HepG2 (cell line): ENCODE results near the gene STUM. TPM values are rescaled to one million over a fixed set of nuclear protein-coding genes. Genes with fewer than 3 reads are reported as not detected.

Experiments
- ATAC-seq: fragments of 200-7000 bp; cut with Tn5 transposase; 3 replicates; pipeline ENCODE4 v1.9.1; 2020; ENCODE audit warnings: mild to moderate bottlenecking, moderate library complexity
- BruUV-seq: library from RNA; stranded (reverse); fragments of 400-500 nt; replicated peaks from 2 replicates; lab custom pipeline; 2021; lab: Mats Ljungman, UMichigan
- CTCF ChIA-PET: fragments of 300-600 bp; formaldehyde crosslinking; extraction: SDS; loops from one replicate; lab custom pipeline; 2021; ENCODE audit warnings: low total read pairs, inconsistent platforms, low intra/inter-chr PET ratio; lab: Yijun Ruan, JAX
- POLR2A ChIA-PET: fragments of 350-600 bp; sonication (Branson Sonifier 250); formaldehyde crosslinking; loops from one replicate; lab custom pipeline; 2020; ENCODE audit warnings: antibody characterized with exemption, inconsistent platforms; lab: Yijun Ruan, JAX
- DNase-seq: peaks from one replicate; pipeline ENCODE4 v3.0.0-alpha.2; 2015; ENCODE audit warnings: low spot score
- FAIRE-seq: peaks from 3 replicates; lab custom pipeline; 2011; peaks lifted over from hg19 to GRCh38; lab: Jason Lieb, UNC
- H2AFZ ChIP-seq: one replicate; pipeline ENCODE4 v1.6.1; 2011; ENCODE audit warnings: low read length, inconsistent platforms
- H3K27ac ChIP-seq: fragments of 300-600 bp; 3 replicates; pipeline ENCODE4 v1.8.0; 2011; ENCODE audit warnings: mixed run types, mild to moderate bottlenecking, mixed read lengths, low read length, inconsistent platforms; ENCODE audit not compliant: insufficient read depth; ENCODE audit errors: extremely low read length
- H3K27me3 ChIP-seq, 2 experiments: fragments of 200-600 bp in 1 of 2; 2 replicates in 1 of 2; 3 replicates in 1 of 2; pipeline versions ENCODE4 v1.6.0 to v1.8.0; 2011; ENCODE audit warnings: low read length in 2 of 2, mild to moderate bottlenecking in 2 of 2, moderate library complexity in 2 of 2, inconsistent platforms in 1 of 2; ENCODE audit not compliant: insufficient read depth in 2 of 2, control insufficient read depth in 1 of 2
- H3K36me3 ChIP-seq, 2 experiments: fragments of 200-600 bp in 1 of 2; replicated peaks in 1 of 2; 2 replicates in 1 of 2; 3 replicates in 1 of 2; pipeline versions ENCODE4 v1.5.1 to v1.8.0; 2011; ENCODE audit warnings: low read length in 2 of 2, inconsistent platforms in 1 of 2; ENCODE audit not compliant: insufficient read depth in 2 of 2, control insufficient read depth in 1 of 2
- H3K4me1 ChIP-seq: 2 replicates; pipeline ENCODE4 v1.5.1; 2012; ENCODE audit warnings: low read length, inconsistent platforms; ENCODE audit not compliant: insufficient read depth
- H3K4me2 ChIP-seq: 2 replicates; pipeline ENCODE4 v1.6.0; 2011; ENCODE audit warnings: low read depth, low read length, inconsistent platforms
- H3K4me3 ChIP-seq, 3 experiments: fragments of 200-600 bp in 1 of 3; sonication (generic), shearing (Covaris generic) in 1 of 3; replicated peaks in 1 of 3; 2 replicates each; pipeline ENCODE4 v1.5.1; 2011 to 2016; ENCODE audit warnings: low read length in 3 of 3, inconsistent platforms in 2 of 3, low read depth in 2 of 3, mild to moderate bottlenecking in 2 of 3, control low read depth in 1 of 3, mixed read lengths in 1 of 3; ENCODE audit not compliant: insufficient read depth in 1 of 3
- H3K79me2 ChIP-seq: one replicate; pipeline ENCODE4 v1.6.1; 2011; ENCODE audit warnings: low read length, inconsistent platforms; ENCODE audit not compliant: insufficient read depth
- H3K9ac ChIP-seq: 2 replicates; pipeline ENCODE4 v1.6.0; 2011; ENCODE audit warnings: mild to moderate bottlenecking, low read depth, low read length, inconsistent platforms; ENCODE audit not compliant: insufficient read depth
- H3K9me3 ChIP-seq: 2 replicates; pipeline ENCODE4 v1.5.1; 2012; ENCODE audit warnings: mild to moderate bottlenecking, low read length
- H4K20me1 ChIP-seq: 2 replicates; pipeline ENCODE4 v1.6.0; 2011; ENCODE audit warnings: inconsistent platforms, mild to moderate bottlenecking, low read length, moderate library complexity; ENCODE audit not compliant: insufficient read depth
- FOXO1 ChIP-seq: sonication (generic); formaldehyde crosslinking; IDR thresholded peaks from 2 replicates; pipeline ENCODE4 v1.4.0; 2020; ENCODE audit warnings: missing genetic modification reagents
- HDAC6 ChIP-seq: fragments of 200-600 bp; sonication (generic); IDR thresholded peaks from 2 replicates; pipeline ENCODE4 v1.7.0; 2017; ENCODE audit warnings: mild to moderate bottlenecking, antibody characterized with exemption, low read length, low read depth
- NR2F2 ChIP-seq: IDR thresholded peaks from 2 replicates; pipeline ENCODE4 v1.6.1; 2012; ENCODE audit warnings: low read depth, inconsistent platforms, borderline replicate concordance
- PAWR ChIP-seq: sonication (generic); formaldehyde crosslinking; IDR thresholded peaks from 2 replicates; pipeline ENCODE4 v1.4.0; 2020; ENCODE audit warnings: missing genetic modification reagents, mild to moderate bottlenecking, borderline replicate concordance
- PCBP2 ChIP-seq: fragments of 200-400 bp; formaldehyde crosslinking; optimal IDR thresholded peaks from 2 replicates; pipeline ENCODE3; 2018; ENCODE audit warnings: low read length, low read depth; ENCODE audit not compliant: poor library complexity, severe bottlenecking
- RCOR2 ChIP-seq: IDR thresholded peaks from 2 replicates; pipeline ENCODE4 v1.6.1; 2016; ENCODE audit warnings: missing biosample characterization, missing genetic modification reagents
- ZNF234 ChIP-seq: sonication (generic); formaldehyde crosslinking; conservative IDR thresholded peaks from 2 replicates; pipeline ENCODE4 v1.5.1; 2020; ENCODE audit warnings: mild to moderate bottlenecking, missing genetic modification reagents
- ZNF292 ChIP-seq: sonication (generic); formaldehyde crosslinking; IDR thresholded peaks from 2 replicates; pipeline ENCODE4 v1.8.1; 2022; ENCODE audit warnings: mild to moderate bottlenecking, low read depth, missing genetic modification reagents, borderline replicate concordance
- ZNF367 ChIP-seq: sonication (generic); formaldehyde crosslinking; IDR thresholded peaks from 2 replicates; pipeline ENCODE4 v1.4.0; 2020; ENCODE audit warnings: missing genetic modification reagents, borderline replicate concordance
- ZNF616 ChIP-seq: sonication (generic); formaldehyde crosslinking; IDR thresholded peaks from 2 replicates; pipeline ENCODE4 v1.5.0; 2020; ENCODE audit warnings: low read depth, mild to moderate bottlenecking, missing genetic modification reagents
- ZNF747 ChIP-seq: sonication (generic); formaldehyde crosslinking; IDR thresholded peaks from 2 replicates; pipeline ENCODE4 v1.8.1; 2023; ENCODE audit warnings: missing genetic modification reagents, mild to moderate bottlenecking, borderline replicate concordance
- ZNF780A ChIP-seq: sonication (generic); formaldehyde crosslinking; IDR thresholded peaks from 2 replicates; pipeline ENCODE4 v1.8.0; 2022; ENCODE audit warnings: mild to moderate bottlenecking, missing genetic modification reagents, moderate library complexity
- ZNF792 ChIP-seq: IDR thresholded peaks from 2 replicates; pipeline ENCODE4 v1.6.1; 2016
- WGBS: methylation state at CpG from one replicate; pipeline ENCODE4 v1.1.6; 2017; ENCODE audit warnings: low lambda C conversion rate; 5-methylcytosine and 5-hydroxymethylcytosine counted together
- in situ Hi-C: cut with HindIII; loops from 2 replicates; pipeline ENCODE4 v1.10.0; 2017; ENCODE audit warnings: low pct_unique_long_range_greater_than_20kb; ENCODE audit not compliant: extremely low pct_ligation_motif_present
- intact Hi-C: fragments of 100-400 bp; cut with micrococcal nuclease; formaldehyde crosslinking; loops from one replicate; pipeline ENCODE4 v1.10.0; 2022; ENCODE audit not compliant: unreplicated experiment
- polyA plus RNA-seq, 8 experiments: library from polyadenylated mRNA; depleted of rRNA in 3 of 8; stranded (reverse) in 7 of 8; unstranded in 1 of 8; fragments of >200 nt; fragmentation: Illumina TruSeq in 4 of 8; extraction: Trizol in 4 of 8; gene quantifications; 2 replicates each; pipeline versions ENCODE4 v1.2.1 to v1.2.3, GENCODE V29; 2011 to 2016; ENCODE audit warnings: low read depth in 4 of 8, missing spikeins in 1 of 8, mixed read lengths in 1 of 8; ENCODE audit not compliant: insufficient read depth in 1 of 8
- total RNA-seq, 5 experiments: library from RNA; depleted of rRNA; stranded (reverse); fragments of >200 nt; fragmentation: Illumina TruSeq; extraction: Trizol; gene quantifications; 2 replicates each; pipeline ENCODE4 v1.2.3, GENCODE V29; 2016; ENCODE audit warnings: low read depth in 1 of 5
- TF ChIP-seq, protein P1 (sequence below): fragments of 450-650 bp; IDR thresholded peaks from 2 replicates; pipeline ENCODE4 v1.6.1; 2017
- TF ChIP-seq, protein P2 (sequence below): IDR thresholded peaks from 2 replicates; pipeline ENCODE4 v1.6.1; 2012; ENCODE audit warnings: inconsistent platforms
- TF ChIP-seq, protein P3 (sequence below): fragments of 450-650 bp; IDR thresholded peaks from 2 replicates; pipeline ENCODE4 v1.6.1; 2017; ENCODE audit warnings: mild to moderate bottlenecking
- TF ChIP-seq, protein P4 (sequence below): sonication (generic); formaldehyde crosslinking; IDR thresholded peaks from 2 replicates; pipeline ENCODE4 v1.5.0; 2020; ENCODE audit warnings: missing genetic modification reagents, mild to moderate bottlenecking, borderline replicate concordance
- TF ChIP-seq, protein P5 (sequence below): IDR thresholded peaks from 2 replicates; pipeline ENCODE4 v1.6.1; 2016; ENCODE audit warnings: low read depth, borderline replicate concordance

Gene STUM
- total and polyA plus RNA-seq, 2 of the 13 experiments (the other 11 are each of a cell fraction or from before 2014, with no cell fraction given): not detected

DNA sequence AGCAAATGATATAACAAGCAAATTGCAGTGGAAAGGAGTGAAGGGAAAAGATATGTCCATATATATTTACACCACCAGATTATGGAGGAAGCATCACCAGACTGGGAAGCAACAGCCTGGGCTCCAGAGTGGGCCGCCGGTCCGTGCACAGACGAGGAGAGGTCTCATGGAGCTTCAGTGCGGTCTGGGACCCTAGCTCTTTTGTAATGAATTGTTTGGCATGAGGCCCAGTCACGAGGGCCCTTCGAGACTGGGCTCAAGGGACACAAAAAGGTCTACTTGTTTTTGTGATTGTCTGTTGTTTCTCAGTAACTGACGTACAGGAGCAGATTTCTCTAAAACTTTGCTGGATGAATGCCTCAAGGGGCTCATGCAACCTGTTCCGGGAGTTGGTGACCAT, 12.9 kb upstream of the STUM start:
- peaks cover 0 to 2% of the 10 kb centered on the region in 2 experiments; a peak in 1 of 5 replicates for H3K27me3 ChIP-seq
- no peaks in the 10 kb centered on the region for H3K9me3 ChIP-seq
- ATAC-seq (no peak), DNase-seq (no peak), FAIRE-seq (no peak)
- POLR2A ChIA-PET: no interaction called here
- TF ChIP-seq ZNF616 (CRISPR knock-in tag): no peak
- TF ChIP-seq ZNF292: no peak
- TF ChIP-seq NR2F2: no peak
- TF ChIP-seq ZNF792 (CRISPR knock-in tag): no peak
- no peak for TF ChIP-seq PCBP2
- TF ChIP-seq ZNF234 (CRISPR knock-in tag): no peak
- TF ChIP-seq RCOR2 (CRISPR knock-in tag): no peak
- no peak for TF ChIP-seq ZNF747 (CRISPR knock-in tag)
- TF ChIP-seq FOXO1: no peak
- TF ChIP-seq, protein P1, sequence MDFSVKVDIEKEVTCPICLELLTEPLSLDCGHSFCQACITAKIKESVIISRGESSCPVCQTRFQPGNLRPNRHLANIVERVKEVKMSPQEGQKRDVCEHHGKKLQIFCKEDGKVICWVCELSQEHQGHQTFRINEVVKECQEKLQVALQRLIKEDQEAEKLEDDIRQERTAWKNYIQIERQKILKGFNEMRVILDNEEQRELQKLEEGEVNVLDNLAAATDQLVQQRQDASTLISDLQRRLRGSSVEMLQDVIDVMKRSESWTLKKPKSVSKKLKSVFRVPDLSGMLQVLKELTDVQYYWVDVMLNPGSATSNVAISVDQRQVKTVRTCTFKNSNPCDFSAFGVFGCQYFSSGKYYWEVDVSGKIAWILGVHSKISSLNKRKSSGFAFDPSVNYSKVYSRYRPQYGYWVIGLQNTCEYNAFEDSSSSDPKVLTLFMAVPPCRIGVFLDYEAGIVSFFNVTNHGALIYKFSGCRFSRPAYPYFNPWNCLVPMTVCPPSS: no peak
- TF ChIP-seq, protein P2, sequence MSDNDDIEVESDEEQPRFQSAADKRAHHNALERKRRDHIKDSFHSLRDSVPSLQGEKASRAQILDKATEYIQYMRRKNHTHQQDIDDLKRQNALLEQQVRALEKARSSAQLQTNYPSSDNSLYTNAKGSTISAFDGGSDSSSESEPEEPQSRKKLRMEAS: no peak
- TF ChIP-seq ZNF367 (CRISPR knock-in tag): no peak
- no peak for TF ChIP-seq HDAC6
- no peak for TF ChIP-seq PAWR (CRISPR knock-in tag)
- TF ChIP-seq, protein P3, sequence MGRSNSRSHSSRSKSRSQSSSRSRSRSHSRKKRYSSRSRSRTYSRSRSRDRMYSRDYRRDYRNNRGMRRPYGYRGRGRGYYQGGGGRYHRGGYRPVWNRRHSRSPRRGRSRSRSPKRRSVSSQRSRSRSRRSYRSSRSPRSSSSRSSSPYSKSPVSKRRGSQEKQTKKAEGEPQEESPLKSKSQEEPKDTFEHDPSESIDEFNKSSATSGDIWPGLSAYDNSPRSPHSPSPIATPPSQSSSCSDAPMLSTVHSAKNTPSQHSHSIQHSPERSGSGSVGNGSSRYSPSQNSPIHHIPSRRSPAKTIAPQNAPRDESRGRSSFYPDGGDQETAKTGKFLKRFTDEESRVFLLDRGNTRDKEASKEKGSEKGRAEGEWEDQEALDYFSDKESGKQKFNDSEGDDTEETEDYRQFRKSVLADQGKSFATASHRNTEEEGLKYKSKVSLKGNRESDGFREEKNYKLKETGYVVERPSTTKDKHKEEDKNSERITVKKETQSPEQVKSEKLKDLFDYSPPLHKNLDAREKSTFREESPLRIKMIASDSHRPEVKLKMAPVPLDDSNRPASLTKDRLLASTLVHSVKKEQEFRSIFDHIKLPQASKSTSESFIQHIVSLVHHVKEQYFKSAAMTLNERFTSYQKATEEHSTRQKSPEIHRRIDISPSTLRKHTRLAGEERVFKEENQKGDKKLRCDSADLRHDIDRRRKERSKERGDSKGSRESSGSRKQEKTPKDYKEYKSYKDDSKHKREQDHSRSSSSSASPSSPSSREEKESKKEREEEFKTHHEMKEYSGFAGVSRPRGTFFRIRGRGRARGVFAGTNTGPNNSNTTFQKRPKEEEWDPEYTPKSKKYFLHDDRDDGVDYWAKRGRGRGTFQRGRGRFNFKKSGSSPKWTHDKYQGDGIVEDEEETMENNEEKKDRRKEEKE: no peak
- TF ChIP-seq, protein P4, sequence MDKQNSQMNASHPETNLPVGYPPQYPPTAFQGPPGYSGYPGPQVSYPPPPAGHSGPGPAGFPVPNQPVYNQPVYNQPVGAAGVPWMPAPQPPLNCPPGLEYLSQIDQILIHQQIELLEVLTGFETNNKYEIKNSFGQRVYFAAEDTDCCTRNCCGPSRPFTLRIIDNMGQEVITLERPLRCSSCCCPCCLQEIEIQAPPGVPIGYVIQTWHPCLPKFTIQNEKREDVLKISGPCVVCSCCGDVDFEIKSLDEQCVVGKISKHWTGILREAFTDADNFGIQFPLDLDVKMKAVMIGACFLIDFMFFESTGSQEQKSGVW (CRISPR knock-in tag): no peak
- TF ChIP-seq ZNF780A: no peak
- TF ChIP-seq, protein P5, sequence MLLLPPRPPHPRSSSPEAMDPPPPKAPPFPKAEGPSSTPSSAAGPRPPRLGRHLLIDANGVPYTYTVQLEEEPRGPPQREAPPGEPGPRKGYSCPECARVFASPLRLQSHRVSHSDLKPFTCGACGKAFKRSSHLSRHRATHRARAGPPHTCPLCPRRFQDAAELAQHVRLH (CRISPR knock-in tag): no peak
- TF ChIP-seq, all 625 proteins: peak for 0
- 70% methylated on average over 7 of the region's 9 CpGs for WGBS
- Histone ChIP-seq H3K4me2 (no peak overlapping the region), H3K79me2 (no peaks in the 10 kb centered on the region), H3K9ac (no peak overlapping the region), H3K36me3 (no peaks in the 10 kb centered on the region), H3K4me1 (no peaks in the 10 kb centered on the region), H4K20me1 (no peaks in the 10 kb centered on the region), H2AFZ (no peak overlapping the region), H3K4me3 (no peak overlapping the region), H3K27ac (no peak overlapping the region)
- in situ Hi-C loops (no loop called here), intact Hi-C loops (no loop called here)
- BruUV-seq: no TSS peak
- CTCF ChIA-PET: no interaction called here
